ENCODE measurements around the gene ST8SIA2.

ST8SIA2 gene

GRCh38 chr15:92393071-92393979, at the start of gene ST8SIA2:
ST8SIA2 (plus strand) TSS chr15:92393881; CDS start chr15:92394065, 184 bp downstream.
- no peak for DNase-seq (ENCODE audit: low spot score)

- DNase-seq (ENCODE audit: low spot score), result no peak
Measured at GRCh38 chr15:92343924-92344643, 49.6 kb upstream of the ST8SIA2 start.

- no peak for DNase-seq (ENCODE audit: low spot score)
Measured at GRCh38 chr15:92346063-92346462, 47.6 kb upstream of the ST8SIA2 start.

GRCh38 chr15:92355307-92355706, 38.4 kb upstream of the ST8SIA2 start:
- no peak for DNase-seq (ENCODE audit: low spot score)

- DNase-seq (ENCODE audit: low spot score), result no peak
Measured at GRCh38 chr15:92361321-92362000, 32.2 kb upstream of the ST8SIA2 start.

GRCh38 chr15:92362001-92362350, 31.7 kb upstream of the ST8SIA2 start:
- no peak for DNase-seq (ENCODE audit: low spot score)

- DNase-seq (ENCODE audit: low spot score), result no peak
Measured at GRCh38 chr15:92365084-92365483, 28.6 kb upstream of the ST8SIA2 start.

GRCh38 chr15:92365906-92366305, 27.8 kb upstream of the ST8SIA2 start:
- no peak for DNase-seq (ENCODE audit: low spot score)

- DNase-seq (ENCODE audit: low spot score), result no peak
Measured at GRCh38 chr15:92366381-92366780, 27.3 kb upstream of the ST8SIA2 start.

- no peak for DNase-seq (ENCODE audit: low spot score)
Measured at GRCh38 chr15:92375057-92375456, 18.6 kb upstream of the ST8SIA2 start.

GRCh38 chr15:92376109-92376508, 17.6 kb upstream of the ST8SIA2 start:
- no peak for DNase-seq (ENCODE audit: low spot score)

- DNase-seq (ENCODE audit: low spot score), result peak; percentile 32
Measured at GRCh38 chr15:92377083-92377789, 16.4 kb upstream of the ST8SIA2 start.

GRCh38 chr15:92383519-92384324, 10.0 kb upstream of the ST8SIA2 start:
- peak; percentile 44 for DNase-seq (ENCODE audit: low spot score)

- no peak for DNase-seq (ENCODE audit: low spot score)
Measured at GRCh38 chr15:92384381-92384780, 9.3 kb upstream of the ST8SIA2 start.

GRCh38 chr15:92385096-92385495, 8.6 kb upstream of the ST8SIA2 start:
- no peak for DNase-seq (ENCODE audit: low spot score)

- no peak for DNase-seq (ENCODE audit: low spot score)
Measured at GRCh38 chr15:92391640-92392039, 2.0 kb upstream of the ST8SIA2 start.

- no peak for DNase-seq (ENCODE audit: low spot score)
Measured at GRCh38 chr15:92392462-92392861, 1.2 kb upstream of the ST8SIA2 start.

- DNase-seq (ENCODE audit: low spot score), result no peak
Measured at GRCh38 chr15:92393980-92394308, 263 bp downstream of the ST8SIA2 start.

GRCh38 chr15:92394309-92395097, 822 bp downstream of the ST8SIA2 start:
- no peak for DNase-seq (ENCODE audit: low spot score)

- DNase-seq (ENCODE audit: low spot score), result no peak
Measured at GRCh38 chr15:92395098-92395635, 1.5 kb downstream of the ST8SIA2 start.
